ENCODE data around the gene DEF6.
"Not testable (repeated sequence)": the region's sequence is repeated elsewhere in the genome, so short reads cannot be mapped to it uniquely, and the experiment has no call there.

Gene DEF6

DNA sequence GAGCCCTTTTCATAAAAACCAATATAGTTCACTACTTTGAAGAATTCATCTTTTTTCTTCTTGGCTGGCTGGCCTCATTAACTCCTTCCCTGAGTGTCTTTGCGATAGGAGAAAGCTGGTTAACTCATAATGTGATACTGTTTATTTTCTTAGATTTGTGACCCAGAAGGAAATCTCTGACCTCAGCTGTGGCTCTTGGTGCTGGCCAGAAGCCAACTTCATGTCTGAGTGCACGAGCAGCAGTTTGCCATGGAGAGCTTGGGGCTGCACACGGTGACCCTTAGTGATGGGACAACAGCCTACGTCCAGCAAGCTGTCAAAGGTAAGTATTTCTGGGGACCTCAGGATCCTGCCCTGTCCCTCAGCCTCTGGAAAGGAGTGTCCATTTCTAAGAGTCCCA, 16.7 kb upstream of the DEF6 start:
- DNase-seq (ENCODE audit: low spot score): no peak

- DNase-seq (ENCODE audit: low spot score): no peak
Observed at GRCh38 chr6:35282472-35282871, 15.1 kb upstream of the DEF6 start.

- no peak for DNase-seq (ENCODE audit: low spot score)
Observed at GRCh38 chr6:35283361-35283760, 14.3 kb upstream of the DEF6 start.

DNA sequence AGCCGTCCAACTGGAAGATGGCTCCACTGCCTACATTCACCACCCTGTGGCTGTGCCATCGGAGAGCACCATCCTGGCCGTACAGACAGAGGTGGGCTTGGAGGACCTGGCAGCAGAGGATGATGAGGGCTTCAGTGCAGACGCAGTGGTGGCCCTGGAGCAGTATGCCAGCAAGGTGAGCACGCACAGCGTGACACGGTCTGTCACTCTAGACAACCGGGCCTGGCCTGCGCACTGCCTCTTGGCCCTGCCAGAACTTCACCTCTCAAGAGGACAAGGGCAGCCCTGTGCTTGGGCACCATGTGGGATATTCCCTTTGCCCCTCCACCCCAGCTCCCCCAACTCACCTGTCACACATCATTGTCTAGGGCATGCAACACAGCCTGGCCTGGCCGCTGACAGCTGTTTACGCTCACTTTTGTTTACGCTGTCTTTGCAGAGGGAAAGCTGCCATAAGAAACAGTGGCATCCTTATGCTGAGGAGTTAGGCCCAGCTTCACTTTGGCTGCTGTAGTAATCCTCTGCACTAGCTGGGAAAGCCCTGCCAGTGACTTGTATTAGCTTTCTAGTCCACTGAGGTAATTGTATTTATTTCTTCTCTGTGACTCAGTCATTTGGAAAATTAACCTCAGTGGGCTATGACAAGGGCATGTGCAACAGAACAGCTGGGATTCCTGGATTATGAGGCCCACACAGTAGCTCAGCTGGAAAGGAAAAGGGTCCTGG, 9.8 kb upstream of the DEF6 start:
- no peak for DNase-seq (ENCODE audit: low spot score)

DNA sequence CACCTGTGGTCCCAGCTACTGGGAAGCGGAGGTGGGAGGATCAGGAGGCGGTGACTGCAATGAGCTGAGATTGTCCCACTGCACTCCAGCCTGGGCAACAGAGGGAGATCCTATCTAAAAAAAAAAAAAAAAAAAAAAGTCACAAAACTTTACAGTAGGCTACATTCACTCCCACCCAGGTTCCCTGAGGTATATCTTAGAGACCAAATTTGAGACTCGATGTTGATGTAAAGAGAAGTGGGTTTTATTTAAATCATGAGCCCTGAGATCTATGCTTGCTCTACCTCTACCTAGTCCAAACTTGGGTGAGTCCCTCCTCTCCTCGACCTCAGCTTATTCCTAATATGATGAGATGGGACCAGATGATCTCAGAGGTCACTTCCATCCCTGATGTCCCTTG, 8.8 kb upstream of the DEF6 start:
- no peak for DNase-seq (ENCODE audit: low spot score)

DNA sequence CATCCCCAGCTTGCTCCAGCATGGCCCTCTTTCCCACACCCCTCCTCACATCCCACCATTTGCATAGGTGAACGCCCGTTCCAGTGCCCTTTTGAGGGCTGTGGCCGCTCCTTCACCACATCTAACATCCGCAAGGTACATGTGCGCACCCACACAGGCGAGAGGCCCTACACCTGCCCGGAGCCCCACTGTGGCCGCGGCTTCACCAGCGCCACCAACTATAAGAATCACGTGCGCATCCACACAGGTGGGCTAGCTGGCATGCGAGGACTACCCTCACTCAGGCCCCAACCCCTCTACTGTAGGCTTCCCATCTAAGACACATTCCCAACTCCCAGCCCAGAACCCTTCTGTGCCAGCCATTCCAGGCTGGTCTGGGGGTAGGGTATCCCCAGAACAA, 6.1 kb upstream of the DEF6 start:
- no peak for DNase-seq (ENCODE audit: low spot score)

- no peak for DNase-seq (ENCODE audit: low spot score)
Observed at GRCh38 chr6:35292494-35292893, 5.1 kb upstream of the DEF6 start.

- DNase-seq (ENCODE audit: low spot score): no peak
Observed at GRCh38 chr6:35293681-35294080, 3.9 kb upstream of the DEF6 start.

DNA sequence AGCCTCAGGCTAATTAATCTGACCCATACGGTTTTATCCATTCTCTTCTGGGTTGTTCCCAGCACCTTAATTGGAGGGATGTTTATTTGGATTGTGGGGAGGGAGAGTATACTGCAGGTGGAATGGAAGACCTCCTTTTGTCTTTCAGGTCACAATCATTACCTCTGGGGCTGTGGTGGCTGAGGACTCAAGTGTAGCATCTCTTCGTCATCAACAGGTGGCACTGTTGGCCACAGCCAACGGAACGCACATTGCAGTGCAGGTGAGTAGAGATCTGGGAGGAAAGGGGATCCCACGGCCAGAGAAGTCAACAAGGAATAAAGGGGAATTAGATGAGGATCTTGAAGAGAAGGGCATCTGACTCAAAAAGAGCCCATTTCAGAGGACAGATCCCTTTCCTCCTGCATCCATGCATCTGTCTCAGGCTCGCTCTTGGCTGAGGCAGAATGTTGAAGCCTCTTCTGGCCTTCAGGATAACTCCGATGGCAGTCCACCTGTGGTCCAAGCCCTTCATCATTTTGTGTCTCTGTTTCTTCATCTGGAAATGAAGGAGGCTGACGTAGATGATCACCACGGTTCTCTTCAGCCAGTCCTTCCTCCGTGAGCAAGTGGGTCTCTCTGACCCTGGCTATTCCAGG, 3.2 kb upstream of the DEF6 start:
- no peak for DNase-seq (ENCODE audit: low spot score)

GRCh38 chr6:35295036-35295435, 2.6 kb upstream of the DEF6 start:
- DNase-seq (ENCODE audit: low spot score): no peak

DNA sequence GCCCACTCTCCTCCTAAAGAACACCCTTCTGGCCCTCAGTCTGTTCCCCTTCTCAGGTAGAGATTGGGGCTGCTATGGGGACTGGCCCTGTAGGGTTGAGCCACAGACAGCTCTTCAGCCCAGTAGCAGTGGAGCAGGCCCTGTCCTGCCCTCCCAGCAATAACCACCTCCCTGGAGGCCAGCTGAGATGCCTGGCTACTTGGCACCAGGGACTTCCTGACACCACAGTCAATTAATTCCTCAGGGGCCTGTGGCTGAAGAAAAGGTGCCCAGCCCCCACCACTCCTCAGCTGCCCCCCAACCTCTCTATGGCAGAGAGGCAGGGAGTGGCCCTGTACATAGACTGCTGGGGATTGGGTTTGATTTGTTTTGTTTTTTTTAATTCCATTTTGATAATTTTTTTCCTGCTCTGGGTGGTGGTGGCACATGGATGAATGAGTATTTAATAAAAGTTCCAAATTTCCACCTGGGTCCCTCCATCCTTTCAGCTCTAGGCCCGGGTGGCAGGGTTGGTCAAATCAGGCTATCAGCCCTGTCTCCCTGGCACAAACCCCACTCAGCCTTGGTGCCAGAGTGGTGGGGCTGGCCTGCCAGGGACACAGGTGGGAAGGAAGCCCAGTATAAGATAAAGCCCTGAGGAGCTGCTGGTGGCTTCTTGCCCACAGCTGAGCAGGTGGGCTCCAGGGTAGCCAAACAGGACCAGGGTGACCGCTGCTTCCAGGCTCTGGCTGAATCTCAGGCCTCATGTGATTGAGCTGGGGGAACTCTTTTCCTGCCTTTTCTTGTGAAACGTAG, 1.9 kb upstream of the DEF6 start:
- DNase-seq (ENCODE audit: low spot score): no peak

DNA sequence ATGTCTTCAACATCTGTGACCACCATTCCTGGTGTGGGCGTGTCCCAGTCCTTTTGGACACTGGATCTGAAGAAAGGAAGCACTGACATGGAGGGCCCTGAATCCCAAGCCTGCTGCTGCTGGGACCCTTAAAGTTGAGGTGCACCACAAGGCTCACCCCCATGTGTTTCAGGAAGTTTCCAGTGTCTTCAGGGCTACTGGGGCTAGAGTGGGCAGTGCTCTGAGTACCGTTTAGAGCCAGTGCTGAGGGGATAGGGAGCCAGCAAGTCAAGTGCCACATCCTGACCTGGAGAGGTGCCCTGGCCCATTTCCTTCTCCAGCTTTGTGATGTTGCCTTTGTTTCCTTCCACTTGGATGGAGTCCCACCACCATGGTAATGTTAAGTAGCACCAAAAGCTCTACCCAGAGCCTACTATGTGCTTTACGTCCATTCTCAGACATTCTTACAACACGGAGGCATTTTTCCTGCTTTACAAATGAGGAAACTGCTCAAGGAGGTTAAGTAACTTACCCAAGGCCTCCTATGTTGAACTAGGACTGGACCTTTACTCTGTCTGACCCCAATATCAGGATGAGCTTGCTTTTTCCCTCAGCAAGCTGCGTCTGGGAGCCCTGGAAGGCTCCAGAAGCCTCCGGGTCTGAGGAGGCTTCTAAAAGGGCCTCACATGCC, 552 bp upstream of the DEF6 start:
- DNase-seq (ENCODE audit: low spot score): no peak

- DNase-seq (ENCODE audit: low spot score): no peak
Observed at GRCh38 chr6:35298625-35299140, 1.1 kb downstream of the DEF6 start.

GRCh38 chr6:35299674-35300073, 2.1 kb downstream of the DEF6 start:
- DNase-seq (ENCODE audit: low spot score): no peak

DNA sequence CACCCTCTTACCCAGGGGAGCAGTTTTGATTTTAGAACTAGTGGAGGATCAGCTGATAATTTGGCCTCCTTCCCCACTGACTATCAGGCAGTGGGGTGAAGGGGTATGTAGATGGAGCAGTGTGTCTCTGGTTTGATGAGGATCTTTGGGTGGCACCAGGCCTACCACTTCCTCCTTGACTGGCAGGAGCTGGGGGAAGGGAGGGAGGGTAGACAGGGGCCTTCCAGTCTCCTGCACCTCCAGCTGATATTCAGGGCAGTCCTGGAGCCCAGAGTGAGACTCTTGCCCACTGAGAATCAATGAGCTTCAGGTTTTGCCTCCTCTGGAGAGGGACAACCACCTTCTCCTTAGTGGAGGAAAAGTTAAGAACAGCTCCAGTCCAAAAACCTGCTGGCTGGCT, 3.2 kb downstream of the DEF6 start:
- DNase-seq (ENCODE audit: low spot score): no peak

DNA sequence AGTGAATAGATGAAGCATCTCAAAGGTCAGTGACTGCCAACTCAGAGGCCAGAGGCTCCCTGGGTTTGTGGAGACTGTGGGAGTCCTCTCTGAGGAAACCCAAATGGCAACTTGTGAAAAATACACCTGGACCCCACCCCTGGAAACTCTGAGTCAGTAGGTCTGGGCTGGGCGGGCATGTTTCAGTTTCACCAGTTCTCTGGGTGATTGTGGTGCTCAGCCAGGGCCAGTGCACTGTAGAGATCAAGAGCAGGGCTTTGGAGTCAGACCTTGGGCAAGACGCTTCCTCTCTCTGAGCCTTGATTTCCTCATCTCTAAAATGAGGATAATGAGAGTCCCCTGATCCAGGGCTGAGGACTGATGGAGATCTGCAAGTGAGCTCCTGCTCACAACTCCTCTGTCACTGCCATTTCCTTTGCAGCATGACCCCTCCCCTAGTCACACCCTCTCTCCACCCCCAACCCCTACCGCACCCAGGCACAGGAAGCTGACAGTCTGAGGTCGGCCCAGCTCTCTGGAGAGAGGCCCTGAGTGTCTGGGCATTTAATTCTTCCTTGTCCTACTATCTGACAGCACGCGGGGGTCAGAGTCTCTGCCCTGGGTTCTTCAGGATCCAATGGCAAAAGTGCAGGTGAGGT, 5.1 kb downstream of the DEF6 start:
- DNase-seq (ENCODE audit: low spot score): no peak

GRCh38 chr6:35304299-35304698, 6.7 kb downstream of the DEF6 start:
- DNase-seq (ENCODE audit: low spot score): no peak

DNA sequence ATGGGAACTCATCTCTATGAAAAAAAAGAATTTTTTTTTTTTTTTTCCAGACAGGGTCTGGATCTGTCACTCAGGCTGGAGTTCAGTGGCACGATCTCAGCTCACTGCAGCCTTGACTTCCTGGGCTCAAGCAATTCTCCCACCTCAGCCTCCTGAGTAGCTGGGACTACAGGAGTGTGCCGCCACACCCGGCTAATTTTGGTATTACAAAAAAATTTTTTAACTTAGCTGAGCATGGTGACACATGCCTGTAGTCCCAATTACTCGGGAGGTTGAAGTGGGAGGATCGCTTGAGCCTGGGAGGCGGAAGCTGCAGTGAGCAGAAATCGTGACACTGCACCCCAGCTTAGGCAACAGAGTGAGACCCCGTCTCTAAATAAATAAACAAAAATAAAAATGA, 7.5 kb downstream of the DEF6 start:
- no peak for DNase-seq (ENCODE audit: low spot score)

DNA sequence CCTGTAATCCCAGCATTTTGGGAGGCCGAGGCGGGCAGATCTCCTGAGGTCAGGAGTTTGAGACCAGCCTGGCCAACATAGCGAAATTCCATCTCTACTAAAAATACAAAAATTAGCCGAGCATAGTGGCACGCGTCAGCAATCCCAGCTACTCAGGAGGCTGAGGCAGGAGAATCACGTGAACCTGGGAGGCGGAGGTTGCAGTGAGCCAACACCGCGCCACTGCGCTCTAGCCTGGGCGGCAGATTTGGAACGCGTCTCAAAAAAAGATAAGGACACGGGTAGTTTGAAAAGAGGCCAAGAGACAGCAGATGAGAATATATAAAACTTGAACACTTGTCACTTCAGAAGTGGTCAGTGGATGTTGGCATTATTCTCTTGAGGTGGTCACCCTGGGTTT, 9.5 kb downstream of the DEF6 start:
- not testable (repeated sequence) for DNase-seq (ENCODE audit: low spot score)

DNA sequence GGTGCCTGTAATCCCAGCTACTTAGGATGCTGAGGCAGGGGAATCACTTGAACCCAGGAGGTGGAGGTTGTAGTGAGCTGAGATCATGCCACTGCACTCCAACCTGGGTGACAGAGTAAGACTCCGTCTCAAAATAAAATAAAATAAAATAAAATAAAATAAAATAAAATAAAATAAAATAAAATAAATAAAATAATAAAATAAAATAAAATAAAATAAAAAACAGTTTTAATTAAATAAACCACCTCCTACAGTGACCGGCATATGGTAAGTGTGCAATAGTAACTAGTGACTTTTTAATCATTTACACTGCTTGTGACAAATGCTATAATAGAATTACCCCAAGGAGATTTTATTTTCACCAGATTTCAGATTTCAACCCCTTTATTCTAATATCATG, 10.9 kb downstream of the DEF6 start:
- DNase-seq (ENCODE audit: low spot score): not testable (repeated sequence)

- peak; percentile 58 for DNase-seq (ENCODE audit: low spot score)
Observed at GRCh38 chr6:35309611-35310264, 12.1 kb downstream of the DEF6 start.
